Mesothelial cell of epicardium (in vitro differentiated cells): Measurements from ENCODE around the gene CEP55. TPM values are rescaled to one million over a fixed set of nuclear protein-coding genes. Genes with fewer than 3 reads are reported as not detected.
"Not testable (repeated sequence)": the region's sequence is repeated elsewhere in the genome, so short reads cannot be mapped to it uniquely, and the experiment has no call there.

Source experiments
- DNase-seq, 2 experiments: peaks; one replicate each; pipeline ENCODE4 v3.0.0; 2021; ENCODE audit warnings: low spot score in 2 of 2; ENCODE audit not compliant: unreplicated experiment in 2 of 2
- H3K27ac Mint-ChIP-seq: 2 replicates; pipeline ENCODE4 v1.8.0; 2021; ENCODE audit warnings: mixed read lengths
- H3K27me3 Mint-ChIP-seq: 2 replicates; pipeline ENCODE4 v1.8.0; 2021; ENCODE audit warnings: low read depth, mixed read lengths
- H3K36me3 Mint-ChIP-seq: 2 replicates; pipeline ENCODE4 v1.8.0; 2021; ENCODE audit warnings: mixed read lengths
- H3K4me1 Mint-ChIP-seq: 2 replicates; pipeline ENCODE4 v1.8.0; 2021; ENCODE audit warnings: mixed read lengths
- H3K4me3 Mint-ChIP-seq: 2 replicates; pipeline ENCODE4 v1.8.0; 2021; ENCODE audit warnings: mild to moderate bottlenecking, moderate library complexity, mixed read lengths
- H3K9me3 Mint-ChIP-seq: 2 replicates; pipeline ENCODE4 v1.8.0; 2021; ENCODE audit warnings: mixed read lengths
- CTCF ChIP-seq: fragments of 200-600 bp; sonication (generic); IDR thresholded peaks from one replicate; pipeline ENCODE4 v1.5.0; 2021; ENCODE audit warnings: antibody characterized with exemption; ENCODE audit not compliant: unreplicated experiment
- total RNA-seq: library from RNA; stranded (reverse); gene quantifications from 3 replicates; pipeline ENCODE4 v1.2.1, GENCODE V29; 2021

Gene CEP55
- total RNA-seq, 1 donor from 2014 or later: 6.3 TPM

- peak overlapping the region; percentile 80 for H3K27ac Mint-ChIP-seq
- TF ChIP-seq CTCF: no peak
- peaks cover 66% of the 10 kb centered on the region for H3K4me1 Mint-ChIP-seq
- no peak overlapping the region for H3K4me3 Mint-ChIP-seq
- H3K27me3 Mint-ChIP-seq: no peaks in the 10 kb centered on the region
- H3K9me3 Mint-ChIP-seq: peaks cover 3% of the 10 kb centered on the region
- DNase-seq: no peak
- H3K36me3 Mint-ChIP-seq: peaks cover 7% of the 10 kb centered on the region
These were observed 32.5 kb upstream of the CEP55 start for GRCh38 chr10:93463723-93464476.

- Mint-ChIP-seq H3K27me3 (no peaks in the 10 kb centered on the region), H3K4me1 (peaks cover 57% of the 10 kb centered on the region), H3K9me3 (peaks cover 3% of the 10 kb centered on the region), H3K36me3 (peaks cover 6% of the 10 kb centered on the region), H3K27ac (peak overlapping the region; percentile 80), H3K4me3 (no peak overlapping the region)
- TF ChIP-seq CTCF: no peak
- DNase-seq: no peak
These were observed 31.5 kb upstream of the CEP55 start for GRCh38 chr10:93464776-93465388.

GRCh38 chr10:93465806-93466675 lies 30.4 kb upstream of the CEP55 start:
- no peak for TF ChIP-seq CTCF
- DNase-seq: no peak
- H3K27me3 Mint-ChIP-seq: no peaks in the 10 kb centered on the region
- peaks cover 3% of the 10 kb centered on the region for H3K9me3 Mint-ChIP-seq
- no peak overlapping the region for H3K4me3 Mint-ChIP-seq
- peak overlapping the region; percentile 96 for H3K27ac Mint-ChIP-seq
- peaks cover 2% of the 10 kb centered on the region for H3K36me3 Mint-ChIP-seq
- H3K4me1 Mint-ChIP-seq: peaks cover 57% of the 10 kb centered on the region

GRCh38 chr10:93467635-93468034 lies 28.8 kb upstream of the CEP55 start:
- H3K36me3 Mint-ChIP-seq, H3K4me3 Mint-ChIP-seq, H3K27me3 Mint-ChIP-seq, DNase-seq, H3K9me3 Mint-ChIP-seq: not testable (repeated sequence)
- H3K4me1 Mint-ChIP-seq: peaks cover 47% of the 10 kb centered on the region
- H3K27ac Mint-ChIP-seq: peak overlapping the region; percentile 94

GRCh38 chr10:93468461-93469213 lies 27.8 kb upstream of the CEP55 start:
- peaks cover 3% of the 10 kb centered on the region for H3K9me3 Mint-ChIP-seq
- H3K36me3 Mint-ChIP-seq: peaks cover 2% of the 10 kb centered on the region
- DNase-seq: no peak
- H3K27ac Mint-ChIP-seq: peak overlapping the region; percentile 94
- TF ChIP-seq CTCF: no peak
- H3K27me3 Mint-ChIP-seq: no peaks in the 10 kb centered on the region
- H3K4me1 Mint-ChIP-seq: peaks cover 42% of the 10 kb centered on the region
- H3K4me3 Mint-ChIP-seq: no peak overlapping the region
